ENCODE data around the gene SLC25A28. TPM values are rescaled to one million over a fixed set of nuclear protein-coding genes. Genes with fewer than 3 reads are reported as not detected.

Gene SLC25A28
- total and polyA plus RNA-seq, 2 donors (not counting 1 experiment from before 2014, with no cell fraction given), result 96.4 to 224 TPM

GRCh38 chr10:99593312-99593711 lies 26.9 kb downstream of the SLC25A28 start:
- CTCF ChIA-PET, result interaction anchor here (1.1 kb wide), 1 partner anchor 19 kb away, joined by 3 read pairs; no protein-coding TSS in a partner anchor
- intact Hi-C loops (cut with micrococcal nuclease), result no loop called here
- no peak overlapping the region for H3K4me2 ChIP-seq (replicated peaks; ENCODE audit: low read depth, low read length, poor library complexity, severe bottlenecking)

GRCh38 chr10:99590799-99591198 lies 29.4 kb downstream of the SLC25A28 start:
- DNase-seq (no peak), ATAC-seq (ENCODE audit: low read depth) (no peak)
- no peaks in the 10 kb centered on the region for H3K4me1 ChIP-seq (ENCODE audit: control insufficient read depth in 2 of 2, insufficient read depth in 2 of 2, low read length in 2 of 2)
- H3K9me3 ChIP-seq (ENCODE audit: control extremely low read depth in 1 of 3, control insufficient read depth in 2 of 3, insufficient read depth in 1 of 3, low read length in 2 of 3), result no peaks in the 10 kb centered on the region
- no peak overlapping the region for H3K4me2 ChIP-seq (replicated peaks; ENCODE audit: low read depth, low read length, poor library complexity, severe bottlenecking)
- WGBS (ENCODE audit: insufficient coverage), result 89% methylated on average over 4 of the region's 7 CpGs
- no peak overlapping the region for H3K4me3 ChIP-seq (ENCODE audit: control extremely low read depth in 1 of 5, extremely low read depth in 1 of 5, insufficient read depth in 1 of 5, low read depth in 2 of 5, low read length in 4 of 5)
- H3K27me3 ChIP-seq (replicated peaks in 1 of 4; ENCODE audit: control extremely low read depth in 1 of 4, control insufficient read depth in 3 of 4, insufficient read depth in 4 of 4, low read length in 3 of 4), result no peaks in the 10 kb centered on the region
- Mint-ChIP-seq H3K4me1 (no peaks in the 10 kb centered on the region), H3K27ac (no peak overlapping the region), H3K4me3 (no peak overlapping the region), H3K9me3 (ENCODE audit: insufficient read depth) (no peaks in the 10 kb centered on the region), H3K27me3 (peaks cover 3% of the 10 kb centered on the region)
- ChIA-PET CTCF (interaction anchor here (1.0 kb wide), 1 partner anchor 31 kb away, joined by 3 read pairs; no protein-coding TSS in a partner anchor), POLR2A (no interaction called here)
- no peak for TF ChIP-seq EZH2 (IDR thresholded peaks at IDR 0.05; ENCODE audit: borderline replicate concordance, insufficient read depth, low read depth, low read length, poor library complexity, severe bottlenecking)
- TF ChIP-seq, protein P1, sequence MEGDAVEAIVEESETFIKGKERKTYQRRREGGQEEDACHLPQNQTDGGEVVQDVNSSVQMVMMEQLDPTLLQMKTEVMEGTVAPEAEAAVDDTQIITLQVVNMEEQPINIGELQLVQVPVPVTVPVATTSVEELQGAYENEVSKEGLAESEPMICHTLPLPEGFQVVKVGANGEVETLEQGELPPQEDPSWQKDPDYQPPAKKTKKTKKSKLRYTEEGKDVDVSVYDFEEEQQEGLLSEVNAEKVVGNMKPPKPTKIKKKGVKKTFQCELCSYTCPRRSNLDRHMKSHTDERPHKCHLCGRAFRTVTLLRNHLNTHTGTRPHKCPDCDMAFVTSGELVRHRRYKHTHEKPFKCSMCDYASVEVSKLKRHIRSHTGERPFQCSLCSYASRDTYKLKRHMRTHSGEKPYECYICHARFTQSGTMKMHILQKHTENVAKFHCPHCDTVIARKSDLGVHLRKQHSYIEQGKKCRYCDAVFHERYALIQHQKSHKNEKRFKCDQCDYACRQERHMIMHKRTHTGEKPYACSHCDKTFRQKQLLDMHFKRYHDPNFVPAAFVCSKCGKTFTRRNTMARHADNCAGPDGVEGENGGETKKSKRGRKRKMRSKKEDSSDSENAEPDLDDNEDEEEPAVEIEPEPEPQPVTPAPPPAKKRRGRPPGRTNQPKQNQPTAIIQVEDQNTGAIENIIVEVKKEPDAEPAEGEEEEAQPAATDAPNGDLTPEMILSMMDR (IDR thresholded peaks at IDR 0.05), result no peak
- no peak overlapping the region for H3K9ac ChIP-seq (ENCODE audit: low read length)
- no peaks in the 10 kb centered on the region for H4K20me1 ChIP-seq (ENCODE audit: control insufficient read depth, insufficient read depth, low read length, poor library complexity, severe bottlenecking)
- intact Hi-C loops (cut with micrococcal nuclease), result no loop called here
- no peak overlapping the region for H2AFZ ChIP-seq (ENCODE audit: insufficient read depth, low read depth, low read length, poor library complexity, severe bottlenecking)
- H3K36me3 ChIP-seq (replicated peaks in 1 of 2; ENCODE audit: control extremely low read depth in 1 of 2, control insufficient read depth in 1 of 2, extremely low read depth in 1 of 2, insufficient read depth in 2 of 2, low read length in 1 of 2), result no peaks in the 10 kb centered on the region
- H3K27ac ChIP-seq (ENCODE audit: low read length in 2 of 2), result no peak overlapping the region
- no peaks in the 10 kb centered on the region for H3K79me2 ChIP-seq (ENCODE audit: control insufficient read depth, insufficient read depth, low read length)

More at GRCh38 chr10:99593312-99593711, 26.9 kb downstream of the SLC25A28 start:
- H3K4me3 ChIP-seq (ENCODE audit: control extremely low read depth in 1 of 5, extremely low read depth in 1 of 5, insufficient read depth in 1 of 5, low read depth in 2 of 5, low read length in 4 of 5), result no peak overlapping the region
- H3K36me3 ChIP-seq (replicated peaks in 1 of 2; ENCODE audit: control extremely low read depth in 1 of 2, control insufficient read depth in 1 of 2, extremely low read depth in 1 of 2, insufficient read depth in 2 of 2, low read length in 1 of 2), result no peaks in the 10 kb centered on the region
- POLR2A ChIA-PET, result no interaction called here
- H3K27ac Mint-ChIP-seq, result no peak overlapping the region
- DNase-seq (no peak), ATAC-seq (ENCODE audit: low read depth) (no peak)
- H3K27me3 Mint-ChIP-seq, result no peaks in the 10 kb centered on the region
- no peak overlapping the region for H3K4me3 Mint-ChIP-seq
- no peaks in the 10 kb centered on the region for H3K79me2 ChIP-seq (ENCODE audit: control insufficient read depth, insufficient read depth, low read length)
- H3K27ac ChIP-seq (ENCODE audit: low read length in 2 of 2), result no peak overlapping the region
- no peak for TF ChIP-seq EZH2 (IDR thresholded peaks at IDR 0.05; ENCODE audit: borderline replicate concordance, insufficient read depth, low read depth, low read length, poor library complexity, severe bottlenecking)
- TF ChIP-seq, protein P1 (IDR thresholded peaks at IDR 0.05), result no peak
- H3K9me3 ChIP-seq (ENCODE audit: control extremely low read depth in 1 of 3, control insufficient read depth in 2 of 3, insufficient read depth in 1 of 3, low read length in 2 of 3), result no peaks in the 10 kb centered on the region
- no peak overlapping the region for H2AFZ ChIP-seq (ENCODE audit: insufficient read depth, low read depth, low read length, poor library complexity, severe bottlenecking)
- H4K20me1 ChIP-seq (ENCODE audit: control insufficient read depth, insufficient read depth, low read length, poor library complexity, severe bottlenecking), result no peaks in the 10 kb centered on the region
- H3K9ac ChIP-seq (ENCODE audit: low read length), result no peak overlapping the region
- H3K4me1 Mint-ChIP-seq, result peaks cover 1% of the 10 kb centered on the region
- H3K27me3 ChIP-seq (replicated peaks in 1 of 4; ENCODE audit: control extremely low read depth in 1 of 4, control insufficient read depth in 3 of 4, insufficient read depth in 4 of 4, low read length in 3 of 4), result no peaks in the 10 kb centered on the region
- WGBS (ENCODE audit: insufficient coverage), result 80% methylated on average over 1 of the region's 5 CpGs
- H3K9me3 Mint-ChIP-seq (ENCODE audit: insufficient read depth), result no peaks in the 10 kb centered on the region
- H3K4me1 ChIP-seq (ENCODE audit: control insufficient read depth in 2 of 2, insufficient read depth in 2 of 2, low read length in 2 of 2), result no peaks in the 10 kb centered on the region
